GM18499 (cell line): ENCODE data around the gene CAPS.

Experiments used
- ATAC-seq: cut with Tn5 transposase; IDR thresholded peaks from one replicate; pipeline ENCODE4 v1.9.1; 2021; ENCODE audit warnings: moderate number of reproducible peaks; ENCODE audit not compliant: insufficient read depth, unreplicated experiment

CAPS gene

GRCh38 chr19:5891938-5892771, 21.9 kb upstream of the CAPS start:
- no peak for ATAC-seq

- ATAC-seq, result no peak
Observed at GRCh38 chr19:5892772-5893275, 21.2 kb upstream of the CAPS start.

GRCh38 chr19:5893296-5893903, 20.7 kb upstream of the CAPS start:
- no peak for ATAC-seq

DNA sequence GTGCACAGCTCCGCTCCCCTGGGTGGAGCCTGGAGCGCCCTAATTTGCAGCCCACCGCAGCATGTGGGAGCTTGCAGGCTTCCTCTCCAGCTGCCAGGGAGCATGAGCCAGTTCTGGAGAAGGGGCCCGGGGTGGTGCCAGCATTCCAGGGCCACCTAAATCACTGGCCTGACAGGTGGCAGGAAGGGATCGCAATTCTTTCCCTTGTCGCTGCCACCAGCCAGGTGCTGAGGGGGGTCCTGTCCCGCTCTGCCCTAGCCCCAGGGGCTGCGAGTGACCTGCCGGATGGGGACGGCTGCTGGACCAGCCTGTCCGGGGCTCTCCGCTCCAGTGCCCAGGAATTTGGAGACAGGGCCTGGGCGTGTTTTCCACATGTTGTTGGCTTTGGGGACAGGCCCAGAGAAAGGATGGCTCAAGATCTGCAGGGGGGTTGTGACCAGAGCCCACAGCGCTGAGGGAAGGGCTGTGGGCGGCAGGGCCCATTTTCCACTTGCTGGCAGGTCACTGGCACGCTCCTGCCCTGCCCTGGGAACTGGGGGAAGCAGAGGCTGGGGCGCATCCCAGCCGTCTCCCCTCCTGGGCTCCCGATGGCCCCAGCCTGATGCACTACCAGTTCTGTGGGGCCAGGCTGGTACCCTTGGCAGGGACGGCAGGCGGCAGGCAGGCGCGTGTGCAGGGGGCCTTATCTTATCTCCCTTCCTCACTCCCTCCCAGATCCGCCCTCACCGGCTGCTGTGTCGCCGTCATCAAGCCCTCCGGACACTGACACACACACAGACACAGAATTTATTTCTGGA, 19.9 kb upstream of the CAPS start:
- ATAC-seq, result no peak

- no peak for ATAC-seq
Observed at GRCh38 chr19:5894704-5895349, 19.2 kb upstream of the CAPS start.

- no peak for ATAC-seq
Observed at GRCh38 chr19:5895409-5895808, 18.6 kb upstream of the CAPS start.

DNA sequence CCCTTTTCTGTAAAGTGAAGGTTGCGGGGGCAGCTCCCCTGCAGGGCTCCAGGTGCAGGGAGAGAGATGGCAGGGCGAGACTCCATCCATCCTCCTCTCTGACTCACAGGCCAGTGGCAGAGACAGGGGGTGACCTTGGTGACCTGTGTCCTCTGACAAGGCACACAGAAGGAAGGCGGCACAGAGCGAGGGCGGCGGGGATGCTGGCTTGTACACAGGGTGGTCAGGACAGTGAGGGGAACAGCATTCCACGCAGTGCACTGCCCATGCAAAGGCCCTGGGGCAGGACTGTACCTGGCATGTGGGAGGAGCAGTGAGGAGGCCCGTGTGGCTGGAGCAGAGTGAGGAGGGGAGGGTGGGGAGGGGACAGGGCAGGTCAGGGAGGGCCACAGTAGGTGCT, 18.2 kb upstream of the CAPS start:
- ATAC-seq, result no peak

DNA sequence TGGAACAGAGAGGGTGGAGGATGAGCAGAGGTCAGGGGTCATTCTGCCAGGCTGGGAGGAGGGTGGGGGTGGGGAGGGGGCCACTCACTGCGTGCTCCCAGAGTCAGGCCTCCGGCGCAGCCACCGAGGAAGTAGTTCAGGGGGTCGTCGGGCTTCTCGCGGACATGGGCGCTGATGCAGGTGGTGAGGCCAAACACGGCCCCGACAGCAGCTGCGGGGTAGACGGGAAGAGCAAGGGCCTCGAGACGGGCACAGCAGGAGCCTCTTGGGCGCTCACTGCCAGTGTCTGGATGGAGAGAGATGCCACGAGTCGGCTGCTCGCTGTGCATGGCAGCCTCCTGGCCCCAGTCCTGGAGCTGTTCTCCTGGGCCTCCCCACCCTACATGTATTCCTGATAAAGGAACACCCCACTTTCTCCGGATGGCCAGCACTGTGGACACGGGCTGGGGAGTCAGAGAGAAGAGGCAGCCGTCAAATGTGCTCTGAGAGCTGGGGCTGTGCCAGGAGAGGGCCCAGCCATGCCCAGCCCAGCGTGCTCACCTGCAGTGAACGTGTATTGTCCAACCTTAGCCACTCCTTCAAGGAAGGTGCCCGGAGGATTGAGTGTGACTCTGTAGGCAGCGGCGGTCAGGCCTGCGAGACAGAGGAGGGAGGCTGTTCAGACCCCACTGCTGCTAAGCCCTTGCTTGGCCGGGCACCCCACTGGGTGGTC, 17.5 kb upstream of the CAPS start:
- ATAC-seq, result no peak

- ATAC-seq, result no peak
Observed at GRCh38 chr19:5897189-5897969, 16.7 kb upstream of the CAPS start.

GRCh38 chr19:5899728-5900526, 14.1 kb upstream of the CAPS start:
- no peak for ATAC-seq

- ATAC-seq, result no peak
Observed at GRCh38 chr19:5900976-5901375, 13.1 kb upstream of the CAPS start.

- ATAC-seq, result no peak
Observed at GRCh38 chr19:5903056-5903623, 10.9 kb upstream of the CAPS start.

GRCh38 chr19:5903624-5904351, 10.3 kb upstream of the CAPS start, which contains the start of gene NDUFA11:
Gene NDUFA11, minus strand, starts transcription at chr19:5903790. Its CDS starts 82 bp downstream, at chr19:5903708.
- ATAC-seq, result peak; percentile 13

DNA sequence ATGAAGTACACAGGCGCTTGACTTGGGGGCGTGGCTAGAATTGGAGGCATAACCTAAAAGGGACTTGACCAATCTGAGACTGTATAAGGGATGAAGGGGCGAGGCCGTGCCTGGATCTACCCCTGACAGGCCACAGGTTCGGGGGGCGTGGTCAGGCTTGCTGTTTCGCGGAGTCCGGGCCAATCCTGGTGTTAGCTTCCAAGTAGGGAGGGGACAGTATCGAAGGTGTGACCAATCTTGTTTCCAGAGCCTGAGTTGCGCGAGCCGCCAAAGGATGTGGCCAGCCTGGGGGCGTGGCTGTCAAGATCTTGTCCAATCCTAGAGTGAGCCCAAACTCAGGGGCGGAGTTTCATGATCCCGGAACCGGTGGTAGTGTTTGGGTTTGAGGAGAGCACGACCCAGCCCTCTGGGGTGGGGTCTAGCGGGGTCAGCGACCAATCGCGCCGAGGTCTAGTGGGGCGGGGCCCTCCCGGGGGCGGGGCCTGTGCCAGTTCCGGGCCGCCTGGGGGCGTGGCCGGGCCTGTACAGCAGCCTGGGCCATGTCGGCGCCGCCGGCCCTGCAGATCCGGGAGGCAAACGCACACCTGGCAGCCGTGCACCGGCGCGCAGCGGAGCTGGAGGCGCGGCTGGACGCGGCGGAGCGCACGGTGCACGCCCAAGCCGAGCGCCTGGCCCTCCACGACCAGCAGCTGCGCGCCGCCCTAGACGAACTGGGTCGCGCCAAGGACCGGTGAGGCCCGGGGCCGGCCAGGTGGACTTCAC, 9.5 kb upstream of the CAPS start, which contains the start of gene VMAC:
Gene VMAC, plus strand, starts transcription at position 521 of the 762 bp plus-strand sequence. Its CDS starts 19 bp downstream, at position 540.
- peak; percentile 73 for ATAC-seq

DNA sequence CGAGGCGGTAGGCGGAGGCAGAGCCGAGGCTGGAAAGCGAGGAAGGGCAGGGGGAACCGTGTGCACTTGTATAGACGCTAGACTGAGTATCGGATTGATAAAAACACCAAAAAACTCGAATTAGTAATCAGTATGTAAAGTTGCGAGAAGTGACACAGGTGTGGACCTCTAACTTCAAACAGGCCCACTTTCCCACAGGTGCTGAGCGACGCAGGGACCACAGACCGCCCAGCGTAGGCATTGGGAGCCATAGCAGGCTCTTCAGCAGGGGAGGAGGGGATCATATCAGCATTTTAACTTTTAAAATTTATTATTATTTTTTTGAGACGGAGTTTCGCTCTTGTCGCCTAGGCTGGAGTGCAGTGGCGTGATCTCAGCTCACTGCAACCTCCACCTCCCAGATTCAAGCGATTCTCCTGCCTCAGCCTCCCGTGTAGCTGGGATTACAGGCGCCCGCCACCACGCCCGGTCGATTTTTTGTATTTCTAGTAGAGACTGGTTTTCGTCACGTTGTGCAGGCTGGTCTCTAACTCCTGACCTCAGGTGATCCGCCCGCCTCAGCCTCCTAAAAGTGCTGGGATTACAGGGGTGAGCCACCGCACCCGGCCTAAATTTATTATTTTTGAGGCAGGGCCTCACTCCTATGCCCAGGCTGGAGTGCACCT, 8.8 kb upstream of the CAPS start:
- ATAC-seq, result no peak

GRCh38 chr19:5907241-5907640, 6.8 kb upstream of the CAPS start:
- ATAC-seq, result no peak
